GM23338 (cell line): ENCODE data around the gene ARL6IP5. TPM values are rescaled to one million over a fixed set of nuclear protein-coding genes. Genes with fewer than 3 reads are reported as not detected.

Experiments
- ATAC-seq: fragments of 200-7000 bp; cut with Tn5 transposase; 3 replicates; pipeline ENCODE4 v1.9.1; 2020
- DNase-seq: peaks from one replicate; pipeline ENCODE4 v3.0.0-alpha.2; 2015; ENCODE audit warnings: low spot score
- H2AFZ ChIP-seq: fragments of 200-600 bp; sonication (generic); 2 replicates; pipeline ENCODE4 v1.8.0; 2016; ENCODE audit warnings: antibody characterized with exemption, mild to moderate bottlenecking, moderate library complexity
- H3F3A ChIP-seq: fragments of 200-600 bp; sonication (generic); replicated peaks from 2 replicates; pipeline ENCODE4 v1.8.0; 2017; ENCODE audit warnings: antibody characterized with exemption, mixed run types, low read depth
- H3K27ac ChIP-seq: fragments of 200-600 bp; sonication (generic); 2 replicates; pipeline ENCODE4 v1.6.1; 2016; ENCODE audit warnings: low read depth
- H3K27me3 ChIP-seq: fragments of 200-600 bp; sonication (generic); 2 replicates; pipeline ENCODE4 v1.8.0; 2016; ENCODE audit warnings: mild to moderate bottlenecking, mixed run types, moderate library complexity; ENCODE audit not compliant: insufficient read depth
- H3K36me3 ChIP-seq: fragments of 200-600 bp; sonication (generic); 2 replicates; pipeline ENCODE4 v1.8.0; 2016; ENCODE audit warnings: mild to moderate bottlenecking; ENCODE audit not compliant: insufficient read depth
- H3K4me1 ChIP-seq: fragments of 200-600 bp; sonication (generic); 2 replicates; pipeline ENCODE4 v1.8.0; 2016; ENCODE audit warnings: mild to moderate bottlenecking, moderate library complexity; ENCODE audit not compliant: insufficient read depth
- H3K4me2 ChIP-seq: fragments of 200-600 bp; sonication (generic); 2 replicates; pipeline ENCODE4 v1.7.1; 2017; ENCODE audit warnings: mixed run types
- H3K4me3 ChIP-seq: fragments of 200-600 bp; sonication (generic); 2 replicates; pipeline ENCODE4 v1.6.1; 2016; ENCODE audit warnings: mixed run types
- H3K79me2 ChIP-seq: fragments of 200-600 bp; sonication (generic); replicated peaks from 2 replicates; pipeline ENCODE4 v1.8.0; 2017; ENCODE audit warnings: mild to moderate bottlenecking; ENCODE audit not compliant: insufficient read depth
- H3K9me2 ChIP-seq: fragments of 200-600 bp; sonication (generic); 2 replicates; pipeline ENCODE4 v1.8.0; 2017; ENCODE audit not compliant: insufficient read depth
- H4K20me1 ChIP-seq: fragments of 200-600 bp; sonication (generic); replicated peaks from 2 replicates; pipeline ENCODE4 v1.8.0; 2017; ENCODE audit warnings: mild to moderate bottlenecking; ENCODE audit not compliant: insufficient read depth
- H3K27ac Mint-ChIP-seq: 2 replicates; pipeline ENCODE4 v1.8.0; 2020; ENCODE audit warnings: inconsistent platforms, mild to moderate bottlenecking, moderate library complexity, mixed read lengths
- H3K27me3 Mint-ChIP-seq: 3 replicates; pipeline ENCODE4 v1.8.0; 2022; ENCODE audit warnings: low read depth, mild to moderate bottlenecking, moderate library complexity, mixed read lengths, inconsistent platforms; ENCODE audit not compliant: insufficient read depth, poor library complexity
- H3K36me3 Mint-ChIP-seq: 3 replicates; pipeline ENCODE4 v1.8.0; 2021; ENCODE audit warnings: low read depth, mild to moderate bottlenecking, inconsistent platforms, moderate library complexity, mixed read lengths
- H3K4me1 Mint-ChIP-seq: 3 replicates; pipeline ENCODE4 v1.8.0; 2020; ENCODE audit warnings: mild to moderate bottlenecking, inconsistent platforms, mixed read lengths
- H3K4me3 Mint-ChIP-seq: 3 replicates; pipeline ENCODE4 v1.8.0; 2021; ENCODE audit warnings: moderate library complexity, mild to moderate bottlenecking, inconsistent platforms, mixed read lengths
- H3K9me3 Mint-ChIP-seq: 3 replicates; pipeline ENCODE4 v1.8.0; 2020; ENCODE audit warnings: moderate library complexity, mild to moderate bottlenecking, inconsistent platforms, mixed read lengths
- CREB1 ChIP-seq: fragments of 250-450 bp; sonication (Bioruptor Pico); IDR thresholded peaks from 2 replicates; pipeline ENCODE4 v1.5.0; 2020; ENCODE audit warnings: low read depth, mild to moderate bottlenecking, moderate library complexity
- EZH2phosphoT487 ChIP-seq: fragments of 200-600 bp; sonication (generic); IDR thresholded peaks from one replicate; pipeline ENCODE4 v1.8.1; 2018; ENCODE audit warnings: antibody characterized with exemption; ENCODE audit not compliant: unreplicated experiment
- NANOG ChIP-seq: IDR thresholded peaks from 2 replicates; pipeline ENCODE4 v1.6.1; 2016; ENCODE audit warnings: antibody characterized with exemption, borderline replicate concordance
- POLR2AphosphoS5 ChIP-seq: IDR thresholded peaks from 2 replicates; pipeline ENCODE4 v1.6.1; 2016; ENCODE audit warnings: antibody characterized with exemption, low read depth
- STAT1 ChIP-seq: IDR thresholded peaks from one replicate; pipeline ENCODE4 v1.6.1; 2016; ENCODE audit warnings: antibody characterized with exemption; ENCODE audit not compliant: unreplicated experiment
- ZNF114 ChIP-seq: fragments of 250-450 bp; sonication (Bioruptor Pico); IDR thresholded peaks from 2 replicates; pipeline ENCODE4 v1.5.0; 2020; ENCODE audit warnings: mild to moderate bottlenecking, moderate library complexity
- ZNF331 ChIP-seq: fragments of 250-450 bp; sonication (Bioruptor Pico); IDR thresholded peaks from 2 replicates; pipeline ENCODE4 v1.5.0; 2020; ENCODE audit warnings: low read depth, mild to moderate bottlenecking, moderate library complexity
- polyA plus RNA-seq: library from polyadenylated mRNA; unstranded; fragments of >200 nt; fragmentation: Nextera tagmentation; extraction: Ambion mirVana; gene quantifications from 2 replicates; pipeline ENCODE4 v1.2.1, GENCODE V29; 2016
- total RNA-seq: library from RNA; depleted of rRNA; stranded (reverse); fragments of >200 nt; shearing (Covaris generic); gene quantifications from 2 replicates; pipeline ENCODE4 v1.2.3, GENCODE V29; 2014
- TF ChIP-seq, protein P1 (sequence below): fragments of 250-450 bp; sonication (Bioruptor Pico); IDR thresholded peaks from 2 replicates; pipeline ENCODE4 v1.5.0; 2020; ENCODE audit warnings: mild to moderate bottlenecking, moderate library complexity
- TF ChIP-seq, protein P2 (sequence below), 2 experiments: fragments of 200-600 bp in 1 of 2; sonication (generic) in 1 of 2; conservative IDR thresholded peaks; 2 replicates each; pipeline versions ENCODE4 v1.5.1 to v1.6.1; 2016 to 2017; ENCODE audit warnings: antibody characterized with exemption in 2 of 2, low read depth in 2 of 2, mild to moderate bottlenecking in 2 of 2, moderate library complexity in 1 of 2
- TF ChIP-seq, protein P3 (sequence below): IDR thresholded peaks from one replicate; pipeline ENCODE4 v1.6.1; 2018; ENCODE audit warnings: antibody characterized with exemption; ENCODE audit not compliant: unreplicated experiment

The ARL6IP5 gene
- total and polyA plus RNA-seq, 2 experiments from 2014 or later: 28.8 to 39.8 TPM

GRCh38 chr3:69052472-69052898 lies 32.3 kb upstream of the ARL6IP5 start:
- peak overlapping the region; percentile 72 for H3K27ac ChIP-seq
- peaks cover 13% of the 10 kb centered on the region for H3K4me1 Mint-ChIP-seq
- peak overlapping the region; percentile 95 for H3K27ac Mint-ChIP-seq
- no peaks in the 10 kb centered on the region for H3K9me3 Mint-ChIP-seq
- H3K4me2 ChIP-seq: peak overlapping the region; percentile 78
- ATAC-seq (peak; percentile 6; the same call in 2 of the 3 replicates), DNase-seq (no peak)
- H3K4me1 ChIP-seq: no peaks in the 10 kb centered on the region
- no peaks in the 10 kb centered on the region for H3K9me2 ChIP-seq
- H2AFZ ChIP-seq: no peak overlapping the region
- H4K20me1 ChIP-seq: no peaks in the 10 kb centered on the region; the same call in 1 of the 2 replicates
- TF ChIP-seq STAT1 (no peak), ZNF331 (CRISPR knock-in tag) (no peak), CREB1 (CRISPR knock-in tag) (no peak), NANOG (no peak), EZH2phosphoT487 (no peak), ZNF114 (no peak), POLR2AphosphoS5 (no peak)
- TF ChIP-seq, protein P1, sequence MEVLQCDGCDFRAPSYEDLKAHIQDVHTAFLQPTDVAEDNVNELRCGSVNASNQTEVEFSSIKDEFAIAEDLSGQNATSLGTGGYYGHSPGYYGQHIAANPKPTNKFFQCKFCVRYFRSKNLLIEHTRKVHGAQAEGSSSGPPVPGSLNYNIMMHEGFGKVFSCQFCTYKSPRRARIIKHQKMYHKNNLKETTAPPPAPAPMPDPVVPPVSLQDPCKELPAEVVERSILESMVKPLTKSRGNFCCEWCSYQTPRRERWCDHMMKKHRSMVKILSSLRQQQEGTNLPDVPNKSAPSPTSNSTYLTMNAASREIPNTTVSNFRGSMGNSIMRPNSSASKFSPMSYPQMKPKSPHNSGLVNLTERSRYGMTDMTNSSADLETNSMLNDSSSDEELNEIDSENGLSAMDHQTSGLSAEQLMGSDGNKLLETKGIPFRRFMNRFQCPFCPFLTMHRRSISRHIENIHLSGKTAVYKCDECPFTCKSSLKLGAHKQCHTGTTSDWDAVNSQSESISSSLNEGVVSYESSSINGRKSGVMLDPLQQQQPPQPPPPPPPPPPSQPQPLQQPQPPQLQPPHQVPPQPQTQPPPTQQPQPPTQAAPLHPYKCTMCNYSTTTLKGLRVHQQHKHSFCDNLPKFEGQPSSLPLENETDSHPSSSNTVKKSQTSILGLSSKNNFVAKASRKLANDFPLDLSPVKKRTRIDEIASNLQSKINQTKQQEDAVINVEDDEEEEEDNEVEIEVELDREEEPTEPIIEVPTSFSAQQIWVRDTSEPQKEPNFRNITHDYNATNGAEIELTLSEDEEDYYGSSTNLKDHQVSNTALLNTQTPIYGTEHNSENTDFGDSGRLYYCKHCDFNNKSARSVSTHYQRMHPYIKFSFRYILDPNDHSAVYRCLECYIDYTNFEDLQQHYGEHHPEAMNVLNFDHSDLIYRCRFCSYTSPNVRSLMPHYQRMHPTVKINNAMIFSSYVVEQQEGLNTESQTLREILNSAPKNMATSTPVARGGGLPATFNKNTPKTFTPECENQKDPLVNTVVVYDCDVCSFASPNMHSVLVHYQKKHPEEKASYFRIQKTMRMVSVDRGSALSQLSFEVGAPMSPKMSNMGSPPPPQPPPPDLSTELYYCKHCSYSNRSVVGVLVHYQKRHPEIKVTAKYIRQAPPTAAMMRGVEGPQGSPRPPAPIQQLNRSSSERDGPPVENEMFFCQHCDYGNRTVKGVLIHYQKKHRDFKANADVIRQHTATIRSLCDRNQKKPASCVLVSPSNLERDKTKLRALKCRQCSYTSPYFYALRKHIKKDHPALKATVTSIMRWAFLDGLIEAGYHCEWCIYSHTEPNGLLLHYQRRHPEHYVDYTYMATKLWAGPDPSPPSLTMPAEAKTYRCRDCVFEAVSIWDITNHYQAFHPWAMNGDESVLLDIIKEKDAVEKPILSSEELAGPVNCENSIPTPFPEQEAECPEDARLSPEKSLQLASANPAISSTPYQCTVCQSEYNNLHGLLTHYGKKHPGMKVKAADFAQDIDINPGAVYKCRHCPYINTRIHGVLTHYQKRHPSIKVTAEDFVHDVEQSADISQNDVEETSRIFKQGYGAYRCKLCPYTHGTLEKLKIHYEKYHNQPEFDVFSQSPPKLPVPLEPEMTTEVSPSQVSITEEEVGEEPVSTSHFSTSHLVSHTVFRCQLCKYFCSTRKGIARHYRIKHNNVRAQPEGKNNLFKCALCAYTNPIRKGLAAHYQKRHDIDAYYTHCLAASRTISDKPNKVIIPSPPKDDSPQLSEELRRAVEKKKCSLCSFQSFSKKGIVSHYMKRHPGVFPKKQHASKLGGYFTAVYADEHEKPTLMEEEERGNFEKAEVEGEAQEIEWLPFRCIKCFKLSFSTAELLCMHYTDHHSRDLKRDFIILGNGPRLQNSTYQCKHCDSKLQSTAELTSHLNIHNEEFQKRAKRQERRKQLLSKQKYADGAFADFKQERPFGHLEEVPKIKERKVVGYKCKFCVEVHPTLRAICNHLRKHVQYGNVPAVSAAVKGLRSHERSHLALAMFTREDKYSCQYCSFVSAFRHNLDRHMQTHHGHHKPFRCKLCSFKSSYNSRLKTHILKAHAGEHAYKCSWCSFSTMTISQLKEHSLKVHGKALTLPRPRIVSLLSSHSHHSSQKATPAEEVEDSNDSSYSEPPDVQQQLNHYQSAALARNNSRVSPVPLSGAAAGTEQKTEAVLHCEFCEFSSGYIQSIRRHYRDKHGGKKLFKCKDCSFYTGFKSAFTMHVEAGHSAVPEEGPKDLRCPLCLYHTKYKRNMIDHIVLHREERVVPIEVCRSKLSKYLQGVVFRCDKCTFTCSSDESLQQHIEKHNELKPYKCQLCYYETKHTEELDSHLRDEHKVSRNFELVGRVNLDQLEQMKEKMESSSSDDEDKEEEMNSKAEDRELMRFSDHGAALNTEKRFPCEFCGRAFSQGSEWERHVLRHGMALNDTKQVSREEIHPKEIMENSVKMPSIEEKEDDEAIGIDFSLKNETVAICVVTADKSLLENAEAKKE (CRISPR knock-in tag): no peak
- TF ChIP-seq, protein P2, sequence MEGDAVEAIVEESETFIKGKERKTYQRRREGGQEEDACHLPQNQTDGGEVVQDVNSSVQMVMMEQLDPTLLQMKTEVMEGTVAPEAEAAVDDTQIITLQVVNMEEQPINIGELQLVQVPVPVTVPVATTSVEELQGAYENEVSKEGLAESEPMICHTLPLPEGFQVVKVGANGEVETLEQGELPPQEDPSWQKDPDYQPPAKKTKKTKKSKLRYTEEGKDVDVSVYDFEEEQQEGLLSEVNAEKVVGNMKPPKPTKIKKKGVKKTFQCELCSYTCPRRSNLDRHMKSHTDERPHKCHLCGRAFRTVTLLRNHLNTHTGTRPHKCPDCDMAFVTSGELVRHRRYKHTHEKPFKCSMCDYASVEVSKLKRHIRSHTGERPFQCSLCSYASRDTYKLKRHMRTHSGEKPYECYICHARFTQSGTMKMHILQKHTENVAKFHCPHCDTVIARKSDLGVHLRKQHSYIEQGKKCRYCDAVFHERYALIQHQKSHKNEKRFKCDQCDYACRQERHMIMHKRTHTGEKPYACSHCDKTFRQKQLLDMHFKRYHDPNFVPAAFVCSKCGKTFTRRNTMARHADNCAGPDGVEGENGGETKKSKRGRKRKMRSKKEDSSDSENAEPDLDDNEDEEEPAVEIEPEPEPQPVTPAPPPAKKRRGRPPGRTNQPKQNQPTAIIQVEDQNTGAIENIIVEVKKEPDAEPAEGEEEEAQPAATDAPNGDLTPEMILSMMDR (conservative IDR thresholded peaks at IDR 0.05; ENCODE audit: low read depth in 2 of 2): no peak
- TF ChIP-seq, protein P3, sequence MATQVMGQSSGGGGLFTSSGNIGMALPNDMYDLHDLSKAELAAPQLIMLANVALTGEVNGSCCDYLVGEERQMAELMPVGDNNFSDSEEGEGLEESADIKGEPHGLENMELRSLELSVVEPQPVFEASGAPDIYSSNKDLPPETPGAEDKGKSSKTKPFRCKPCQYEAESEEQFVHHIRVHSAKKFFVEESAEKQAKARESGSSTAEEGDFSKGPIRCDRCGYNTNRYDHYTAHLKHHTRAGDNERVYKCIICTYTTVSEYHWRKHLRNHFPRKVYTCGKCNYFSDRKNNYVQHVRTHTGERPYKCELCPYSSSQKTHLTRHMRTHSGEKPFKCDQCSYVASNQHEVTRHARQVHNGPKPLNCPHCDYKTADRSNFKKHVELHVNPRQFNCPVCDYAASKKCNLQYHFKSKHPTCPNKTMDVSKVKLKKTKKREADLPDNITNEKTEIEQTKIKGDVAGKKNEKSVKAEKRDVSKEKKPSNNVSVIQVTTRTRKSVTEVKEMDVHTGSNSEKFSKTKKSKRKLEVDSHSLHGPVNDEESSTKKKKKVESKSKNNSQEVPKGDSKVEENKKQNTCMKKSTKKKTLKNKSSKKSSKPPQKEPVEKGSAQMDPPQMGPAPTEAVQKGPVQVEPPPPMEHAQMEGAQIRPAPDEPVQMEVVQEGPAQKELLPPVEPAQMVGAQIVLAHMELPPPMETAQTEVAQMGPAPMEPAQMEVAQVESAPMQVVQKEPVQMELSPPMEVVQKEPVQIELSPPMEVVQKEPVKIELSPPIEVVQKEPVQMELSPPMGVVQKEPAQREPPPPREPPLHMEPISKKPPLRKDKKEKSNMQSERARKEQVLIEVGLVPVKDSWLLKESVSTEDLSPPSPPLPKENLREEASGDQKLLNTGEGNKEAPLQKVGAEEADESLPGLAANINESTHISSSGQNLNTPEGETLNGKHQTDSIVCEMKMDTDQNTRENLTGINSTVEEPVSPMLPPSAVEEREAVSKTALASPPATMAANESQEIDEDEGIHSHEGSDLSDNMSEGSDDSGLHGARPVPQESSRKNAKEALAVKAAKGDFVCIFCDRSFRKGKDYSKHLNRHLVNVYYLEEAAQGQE: no peak
- peak overlapping the region; percentile 79 for H3K4me3 ChIP-seq
- no peaks in the 10 kb centered on the region for H3K27me3 ChIP-seq
- H3K79me2 ChIP-seq: peaks cover 22% of the 10 kb centered on the region
- no peaks in the 10 kb centered on the region for H3F3A ChIP-seq
- H3K4me3 Mint-ChIP-seq: peak overlapping the region; percentile 98
- H3K36me3 ChIP-seq: peaks cover 16% of the 10 kb centered on the region
- H3K27me3 Mint-ChIP-seq: peaks cover 5% of the 10 kb centered on the region
- H3K36me3 Mint-ChIP-seq: peaks cover 18% of the 10 kb centered on the region
